IPS-20b (cell line): ENCODE data around the gene PRPH2.
"Not testable (repeated sequence)": the region's sequence is repeated elsewhere in the genome, so short reads cannot be mapped to it uniquely, and the experiment has no call there.

ENCODE experiments used
- H3K27ac ChIP-seq: one replicate; pipeline ENCODE4 v1.5.1; 2013; ENCODE audit warnings: low read length
- H3K27me3 ChIP-seq: 2 replicates; pipeline ENCODE4 v1.6.1; 2013; ENCODE audit warnings: mild to moderate bottlenecking, low read length, inconsistent platforms; ENCODE audit not compliant: insufficient read depth
- H3K36me3 ChIP-seq: 2 replicates; pipeline ENCODE4 v1.6.1; 2013; ENCODE audit warnings: low read depth, mild to moderate bottlenecking, inconsistent platforms, low read length, moderate library complexity; ENCODE audit not compliant: insufficient read depth
- H3K4me1 ChIP-seq: 2 replicates; pipeline ENCODE4 v1.6.1; 2013; ENCODE audit warnings: mild to moderate bottlenecking, control low read depth, inconsistent platforms, low read length, moderate library complexity; ENCODE audit not compliant: insufficient read depth
- H3K4me3 ChIP-seq: 2 replicates; pipeline ENCODE4 v1.5.1; 2013; ENCODE audit warnings: mild to moderate bottlenecking, low read length, inconsistent platforms
- H3K9ac ChIP-seq: 2 replicates; pipeline ENCODE4 v1.6.1; 2013; ENCODE audit warnings: low read depth, mild to moderate bottlenecking, inconsistent platforms, low read length, moderate library complexity
- H3K9me3 ChIP-seq: 2 replicates; pipeline ENCODE4 v1.6.1; 2013; ENCODE audit warnings: mild to moderate bottlenecking, low read depth, low read length, inconsistent platforms; ENCODE audit not compliant: insufficient read depth

The PRPH2 gene

GRCh38 chr6:42733867-42734481 lies 11.6 kb upstream of the PRPH2 start:
- not testable (repeated sequence) for H3K9me3 ChIP-seq

DNA sequence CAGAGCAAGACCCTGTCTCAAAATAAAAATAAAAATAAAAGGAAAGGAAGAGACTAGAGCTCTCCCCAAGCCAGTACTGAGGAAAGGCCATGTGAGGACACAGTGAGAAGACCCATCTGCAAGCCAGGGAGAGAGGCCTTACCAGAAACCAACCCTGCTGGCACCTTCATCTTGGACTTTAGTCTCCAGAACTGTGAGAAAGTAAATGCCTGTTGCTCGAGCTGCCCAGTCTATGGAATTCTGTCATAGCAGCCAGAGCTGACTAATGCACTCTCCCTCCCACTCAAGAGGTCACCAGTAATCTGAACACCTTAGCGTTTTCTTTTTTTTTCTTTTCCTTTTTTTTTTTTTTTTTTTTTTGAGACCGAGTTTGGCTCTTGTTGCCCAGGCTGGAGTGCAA lies 7.3 kb upstream of the PRPH2 start:
- H3K27me3 ChIP-seq, result no peaks in the 10 kb centered on the region
- H3K9me3 ChIP-seq, result no peaks in the 10 kb centered on the region
- H3K9ac ChIP-seq, result no peak overlapping the region
- no peaks in the 10 kb centered on the region for H3K36me3 ChIP-seq
- no peak overlapping the region for H3K4me3 ChIP-seq
- H3K27ac ChIP-seq, result no peak overlapping the region
- peaks cover 3% of the 10 kb centered on the region; the same call in 1 of the 2 replicates for H3K4me1 ChIP-seq

More at GRCh38 chr6:42733867-42734481, 11.6 kb upstream of the PRPH2 start:
- not testable (repeated sequence) for H3K4me1 ChIP-seq, H3K4me3 ChIP-seq, H3K36me3 ChIP-seq, H3K27ac ChIP-seq, H3K27me3 ChIP-seq, H3K9ac ChIP-seq

GRCh38 chr6:42727627-42728026 lies 5.2 kb upstream of the PRPH2 start:
- no peak overlapping the region for H3K27ac ChIP-seq

GRCh38 chr6:42727087-42727611 lies 4.8 kb upstream of the PRPH2 start:
- no peak overlapping the region for H3K27ac ChIP-seq

More at GRCh38 chr6:42727627-42728026, 5.2 kb upstream of the PRPH2 start:
- H3K27me3 ChIP-seq, result no peaks in the 10 kb centered on the region
- no peaks in the 10 kb centered on the region for H3K36me3 ChIP-seq
- H3K9me3 ChIP-seq, result no peaks in the 10 kb centered on the region
- peaks cover 3% of the 10 kb centered on the region; the same call in 1 of the 2 replicates for H3K4me1 ChIP-seq
- H3K4me3 ChIP-seq, result no peak overlapping the region
- H3K9ac ChIP-seq, result no peak overlapping the region

DNA sequence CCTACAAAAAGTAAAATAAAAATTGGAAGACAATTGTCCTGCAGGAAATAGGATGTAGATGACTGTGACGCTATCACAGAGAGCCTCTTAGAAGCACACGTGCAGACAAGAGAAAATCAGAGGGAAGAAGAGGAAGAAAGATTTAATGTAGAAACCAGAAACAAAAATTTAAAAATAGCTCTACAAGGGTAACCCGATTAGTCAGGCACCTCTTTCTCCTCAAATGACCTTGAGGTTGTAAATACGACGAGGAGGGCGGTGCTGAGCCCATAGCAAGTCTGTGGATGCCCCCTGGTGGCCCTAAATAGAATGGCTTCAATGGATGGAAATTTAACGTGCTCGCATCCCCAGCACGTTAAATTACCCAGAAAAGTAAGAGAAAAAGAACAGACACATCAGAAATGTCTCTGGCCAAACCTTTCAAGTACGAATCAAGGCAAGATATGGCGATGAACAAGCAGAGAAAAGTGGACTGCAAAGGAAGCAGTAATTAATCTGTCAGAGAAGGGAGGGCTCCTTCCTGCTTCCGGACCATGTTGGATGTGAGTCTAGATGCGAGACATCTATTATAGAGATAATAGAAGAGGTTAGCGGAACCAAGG lies 4.2 kb upstream of the PRPH2 start:
- no peaks in the 10 kb centered on the region for H3K27me3 ChIP-seq
- peak overlapping the region; percentile 51; the same call in 1 of the 2 replicates for H3K9ac ChIP-seq
- no peaks in the 10 kb centered on the region for H3K9me3 ChIP-seq
- H3K36me3 ChIP-seq, result no peaks in the 10 kb centered on the region
- no peak overlapping the region for H3K27ac ChIP-seq
- H3K4me3 ChIP-seq, result no peak overlapping the region
- H3K4me1 ChIP-seq, result peaks cover 3% of the 10 kb centered on the region; the same call in 1 of the 2 replicates

More at GRCh38 chr6:42727087-42727611, 4.8 kb upstream of the PRPH2 start:
- Histone ChIP-seq H3K9me3 (no peaks in the 10 kb centered on the region), H3K4me1 (peaks cover 3% of the 10 kb centered on the region; the same call in 1 of the 2 replicates), H3K27me3 (no peaks in the 10 kb centered on the region), H3K9ac (no peak overlapping the region), H3K4me3 (no peak overlapping the region), H3K36me3 (no peaks in the 10 kb centered on the region)

DNA sequence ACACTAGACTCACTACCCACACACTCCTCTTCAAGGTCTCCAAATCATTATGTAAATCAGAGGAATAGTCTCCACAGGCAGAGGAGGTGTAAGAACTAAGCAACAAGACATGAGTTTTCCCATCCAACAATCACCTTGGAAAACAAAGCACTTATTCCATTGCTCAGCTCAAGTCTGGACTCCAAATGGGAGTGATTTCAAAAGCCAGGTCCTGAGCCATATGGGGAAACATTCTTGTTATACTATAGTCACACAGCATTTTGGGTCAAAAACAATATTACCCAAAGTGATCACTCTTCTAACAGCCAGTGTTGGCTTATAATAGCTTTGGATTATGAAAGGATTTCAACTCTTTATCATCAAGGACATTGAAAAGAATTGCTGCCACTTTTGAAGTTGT lies 3.6 kb upstream of the PRPH2 start:
- no peaks in the 10 kb centered on the region for H3K36me3 ChIP-seq
- no peaks in the 10 kb centered on the region for H3K27me3 ChIP-seq
- H3K27ac ChIP-seq, result no peak overlapping the region
- no peaks in the 10 kb centered on the region for H3K9me3 ChIP-seq
- peak overlapping the region; percentile 51; the same call in 1 of the 2 replicates for H3K9ac ChIP-seq
- H3K4me1 ChIP-seq, result peaks cover 3% of the 10 kb centered on the region; the same call in 1 of the 2 replicates
- no peak overlapping the region for H3K4me3 ChIP-seq

DNA sequence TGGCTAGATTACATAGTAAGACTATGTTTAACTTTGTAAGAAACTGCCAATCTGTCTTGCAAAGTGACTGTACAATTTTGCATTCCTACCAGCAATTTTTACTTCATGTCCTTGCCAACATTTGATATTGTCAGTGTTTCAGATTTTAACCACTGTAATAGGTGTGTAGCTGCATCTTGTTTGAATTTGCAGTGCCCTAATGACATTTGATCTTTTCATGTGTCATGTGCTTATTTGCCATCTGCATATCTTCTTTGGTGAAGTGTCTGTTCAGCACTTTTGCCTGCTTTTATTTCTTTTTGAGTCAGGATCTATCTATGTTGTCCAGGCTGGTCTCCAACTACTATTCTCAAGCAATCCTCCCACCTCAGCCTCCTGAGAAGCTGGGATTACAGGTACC lies 2.4 kb upstream of the PRPH2 start:
- H3K9ac ChIP-seq, result no peak overlapping the region
- no peaks in the 10 kb centered on the region for H3K27me3 ChIP-seq
- H3K9me3 ChIP-seq, result no peaks in the 10 kb centered on the region
- H3K27ac ChIP-seq, result no peak overlapping the region
- H3K4me3 ChIP-seq, result no peak overlapping the region
- no peaks in the 10 kb centered on the region for H3K36me3 ChIP-seq
- peaks cover 3% of the 10 kb centered on the region for H3K4me1 ChIP-seq

- no peak overlapping the region for H3K27ac ChIP-seq
- H3K36me3 ChIP-seq, result no peaks in the 10 kb centered on the region
- H3K27me3 ChIP-seq, result no peaks in the 10 kb centered on the region
- H3K9me3 ChIP-seq, result no peaks in the 10 kb centered on the region
- no peaks in the 10 kb centered on the region; the same call in 1 of the 2 replicates for H3K4me1 ChIP-seq
- H3K4me3 ChIP-seq, result no peak overlapping the region
- H3K9ac ChIP-seq, result no peak overlapping the region
These were observed 1.7 kb downstream of the PRPH2 start for GRCh38 chr6:42720739-42721138.

GRCh38 chr6:42715871-42716270 lies 6.5 kb downstream of the PRPH2 start:
- no peak overlapping the region for H3K27ac ChIP-seq

DNA sequence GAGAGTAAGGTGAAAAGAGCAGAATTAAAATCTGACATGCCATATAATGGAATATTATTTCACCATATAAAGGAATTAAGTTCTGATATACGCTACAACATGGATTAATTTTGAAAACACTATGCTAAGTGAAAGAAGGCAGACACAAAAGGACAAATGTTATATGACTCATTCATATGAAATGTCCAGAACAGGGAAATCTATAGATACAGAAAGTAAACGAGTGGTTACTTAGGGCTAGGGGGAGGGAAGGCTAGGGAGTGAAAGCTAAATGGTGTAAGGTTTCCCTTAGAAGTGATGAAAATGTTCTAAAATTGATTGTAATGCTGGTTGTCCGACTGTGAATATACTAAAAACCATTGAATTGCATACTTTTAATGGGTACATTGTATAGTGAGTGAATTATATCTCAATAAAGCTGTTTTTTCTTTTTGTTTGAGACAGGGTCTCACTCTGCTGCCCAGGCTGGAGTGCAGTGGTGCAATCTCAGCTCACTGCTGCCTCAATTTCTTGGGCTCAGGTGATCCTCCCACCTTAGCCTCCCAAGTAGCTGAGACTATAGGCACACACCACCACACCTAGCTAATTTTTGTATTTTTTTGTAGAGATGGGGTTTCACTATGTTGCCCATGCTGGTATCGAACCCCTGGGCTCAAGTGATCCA lies 8.2 kb downstream of the PRPH2 start:
- H3K27ac ChIP-seq, result no peak overlapping the region
- H3K4me3 ChIP-seq, result no peak overlapping the region
- H3K36me3 ChIP-seq, result no peaks in the 10 kb centered on the region
- H3K9ac ChIP-seq, result no peak overlapping the region
- H3K9me3 ChIP-seq, result peaks cover 15% of the 10 kb centered on the region
- no peaks in the 10 kb centered on the region for H3K27me3 ChIP-seq
- peaks cover 3% of the 10 kb centered on the region; the same call in 1 of the 2 replicates for H3K4me1 ChIP-seq

More at GRCh38 chr6:42715871-42716270, 6.5 kb downstream of the PRPH2 start:
- peaks cover 15% of the 10 kb centered on the region for H3K9me3 ChIP-seq
- H3K4me1 ChIP-seq, result no peaks in the 10 kb centered on the region; the same call in 1 of the 2 replicates
- no peak overlapping the region for H3K4me3 ChIP-seq
- H3K9ac ChIP-seq, result no peak overlapping the region
- H3K27me3 ChIP-seq, result no peaks in the 10 kb centered on the region
- H3K36me3 ChIP-seq, result no peaks in the 10 kb centered on the region

GRCh38 chr6:42711930-42712329 lies 10.5 kb downstream of the PRPH2 start:
- Histone ChIP-seq H3K36me3 (no peaks in the 10 kb centered on the region), H3K27me3 (no peaks in the 10 kb centered on the region)

More at GRCh38 chr6:42711930-42712329, 10.5 kb downstream of the PRPH2 start:
- Histone ChIP-seq H3K4me3 (no peak overlapping the region), H3K27ac (no peak overlapping the region), H3K4me1 (peaks cover 3% of the 10 kb centered on the region; the same call in 1 of the 2 replicates), H3K9ac (no peak overlapping the region), H3K9me3 (peaks cover 15% of the 10 kb centered on the region)
